ENCODE results near the gene LRRK1. TPM values are rescaled to one million over a fixed set of nuclear protein-coding genes. Genes with fewer than 3 reads are reported as not detected.

Gene LRRK1
- total RNA-seq, 1 experiment from 2014 or later, result 7.0 TPM

GRCh38 chr15:101013201-101013550, 94.0 kb downstream of the LRRK1 start:
- Histone ChIP-seq H3K27me3 (ENCODE audit: low read length) (no peaks in the 10 kb centered on the region), H3K9ac (ENCODE audit: low read length) (no peak overlapping the region), H3K9me2 (replicated peaks; ENCODE audit: low read length) (no peaks in the 10 kb centered on the region), H4K20me1 (ENCODE audit: low read length) (no peaks in the 10 kb centered on the region), H3F3A (ENCODE audit: low read length, unreplicated experiment) (no peaks in the 10 kb centered on the region), H3K79me2 (ENCODE audit: low read length) (no peaks in the 10 kb centered on the region), H3K9me3 (ENCODE audit: low read length) (no peaks in the 10 kb centered on the region), H3K4me3 (ENCODE audit: low read length) (no peak overlapping the region), H3K4me2 (ENCODE audit: low read length) (no peak overlapping the region), H3K36me3 (ENCODE audit: low read depth, low read length) (peaks cover 4% of the 10 kb centered on the region; the same call in 1 of the 2 replicates), H3K4me1 (ENCODE audit: insufficient read depth, low read length) (peaks cover 5% of the 10 kb centered on the region; the same call in 1 of the 2 replicates), H3K27ac (ENCODE audit: low read length) (no peak overlapping the region), H2AFZ (ENCODE audit: low read length) (no peak overlapping the region)
- TF ChIP-seq EZH2phosphoT487 (IDR thresholded peaks at IDR 0.05; ENCODE audit: borderline replicate concordance, low read length) (no peak), CTCF (conservative IDR thresholded peaks at IDR 0.05; ENCODE audit: low read depth, low read length) (no peak), EZH2 (IDR thresholded peaks at IDR 0.05; ENCODE audit: low read length, unreplicated experiment) (no peak)
- ChIA-PET POLR2A (ENCODE audit: unreplicated experiment) (no interaction called here), CTCF (no interaction called here)
- no peak for ATAC-seq
- intact Hi-C loops (cut with micrococcal nuclease), result no loop called here
- BruUV-seq (replicated peaks), result no TSS peak
- no peak for DNase-seq

- Histone ChIP-seq H3K4me1 (ENCODE audit: insufficient read depth, low read length) (no peaks in the 10 kb centered on the region), H4K20me1 (ENCODE audit: low read length) (no peaks in the 10 kb centered on the region), H3K36me3 (ENCODE audit: low read depth, low read length) (peaks cover 4% of the 10 kb centered on the region; the same call in 1 of the 2 replicates), H2AFZ (ENCODE audit: low read length) (no peak overlapping the region), H3K27me3 (ENCODE audit: low read length) (no peaks in the 10 kb centered on the region), H3F3A (ENCODE audit: low read length, unreplicated experiment) (no peaks in the 10 kb centered on the region), H3K9ac (ENCODE audit: low read length) (no peak overlapping the region), H3K4me3 (ENCODE audit: low read length) (no peak overlapping the region), H3K27ac (ENCODE audit: low read length) (no peak overlapping the region), H3K79me2 (ENCODE audit: low read length) (no peaks in the 10 kb centered on the region), H3K9me2 (replicated peaks; ENCODE audit: low read length) (no peaks in the 10 kb centered on the region), H3K4me2 (ENCODE audit: low read length) (no peak overlapping the region), H3K9me3 (ENCODE audit: low read length) (no peaks in the 10 kb centered on the region)
- ATAC-seq (no peak), DNase-seq (no peak)
- no peak for TF ChIP-seq EZH2 (IDR thresholded peaks at IDR 0.05; ENCODE audit: low read length, unreplicated experiment)
- TF ChIP-seq EZH2phosphoT487 (IDR thresholded peaks at IDR 0.05; ENCODE audit: borderline replicate concordance, low read length), result no peak
- no peak for TF ChIP-seq CTCF (conservative IDR thresholded peaks at IDR 0.05; ENCODE audit: low read depth, low read length)
- intact Hi-C loops (cut with micrococcal nuclease), result no loop called here
- POLR2A ChIA-PET (ENCODE audit: unreplicated experiment), result no interaction called here
- CTCF ChIA-PET, result interaction anchor here (0.5 kb wide), 1 partner anchor 275 kb away, joined by 3 read pairs; no protein-coding TSS in a partner anchor
- BruUV-seq (replicated peaks), result no TSS peak
These were observed 94.9 kb downstream of the LRRK1 start for GRCh38 chr15:101013769-101014675.
